Vagina (tissue), 2 donors: ENCODE measurements around the gene SLC16A8.

Experiments
- CTCF ChIP-seq, 3 experiments: fragments of 450-650 bp in 2 of 3; fragments of 200-600 bp in 1 of 3; sonication (generic) in 1 of 3; IDR thresholded peaks; one replicate each; pipeline ENCODE4 v1.5.1; 2017 to 2019; ENCODE audit warnings: antibody characterized with exemption in 3 of 3, mild to moderate bottlenecking in 2 of 3, moderate library complexity in 2 of 3
- POLR2A ChIP-seq, 2 donors: fragments of 450-650 bp; IDR thresholded peaks; one replicate each; pipeline ENCODE4 v1.6.1; 2017; ENCODE audit warnings: antibody characterized with exemption in 2 of 2, mild to moderate bottlenecking in 2 of 2, moderate library complexity in 2 of 2
- POLR2AphosphoS5 ChIP-seq, 2 donors: sonication (generic); formaldehyde crosslinking; IDR thresholded peaks; one replicate each; pipeline ENCODE4 v1.9.0; 2017; ENCODE audit warnings: antibody characterized with exemption in 2 of 2, mild to moderate bottlenecking in 2 of 2, low read depth in 1 of 2; ENCODE audit not compliant: insufficient read depth in 1 of 2

- TF ChIP-seq CTCF (IDR thresholded peaks at IDR 0.05) (no peak), POLR2AphosphoS5 (IDR thresholded peaks at IDR 0.05; ENCODE audit: insufficient read depth in 1 of 2, low read depth in 1 of 2) (peak; percentile 79 to 89), POLR2A (IDR thresholded peaks at IDR 0.05) (no peak)
Observed at GRCh38 chr22:38056969-38057891, 26.8 kb downstream of the SLC16A8 start, which contains the start of gene PICK1.
